ENCODE results near the gene ENTPD1.

ENTPD1 gene

DNA sequence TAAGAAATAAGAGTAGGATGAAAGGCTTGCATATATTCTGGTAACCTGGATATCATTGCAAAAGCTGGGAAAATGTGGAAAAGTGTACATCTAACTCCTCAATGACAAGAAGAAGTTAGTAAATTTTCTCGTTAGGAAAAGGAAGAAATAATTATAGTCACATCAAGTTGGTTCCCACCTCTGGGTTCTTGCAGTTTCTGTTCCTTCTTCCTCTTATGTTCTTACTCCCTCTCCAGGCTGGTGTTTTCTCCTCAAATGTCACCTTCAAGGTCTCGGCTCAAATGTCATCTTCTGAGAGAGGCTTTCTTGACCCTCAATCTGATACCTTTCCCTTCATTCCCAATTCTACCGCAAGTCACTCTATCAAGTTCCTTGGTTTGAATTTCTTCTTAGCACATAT, 64.4 kb downstream of the ENTPD1 start:
- Histone ChIP-seq H3K9me3 (replicated peaks in 1 of 2; ENCODE audit: control insufficient read depth in 2 of 2, insufficient read depth in 1 of 2, low read depth in 1 of 2, low read length in 2 of 2) (peaks cover 2 to 4% of the 10 kb centered on the region in 2 donors), H3K9ac (ENCODE audit: low read depth, low read length, poor library complexity) (no peak overlapping the region), H2BK5ac (ENCODE audit: low read length) (no peak overlapping the region), H3K27me3 (ENCODE audit: control insufficient read depth in 3 of 3, insufficient read depth in 3 of 3, low read depth in 1 of 3, low read length in 3 of 3) (no peaks in the 10 kb centered on the region), H3K79me1 (ENCODE audit: low read depth, low read length) (no peaks in the 10 kb centered on the region), H4K8ac (ENCODE audit: low read depth, low read length) (no peak overlapping the region), H3K18ac (ENCODE audit: low read length) (no peak overlapping the region), H3K14ac (ENCODE audit: low read length) (no peak overlapping the region), H3K27ac (replicated peaks; ENCODE audit: low read length) (no peak overlapping the region), H2BK12ac (ENCODE audit: low read length) (no peak overlapping the region), H2AFZ (ENCODE audit: low read length) (no peak overlapping the region), H3K4me2 (ENCODE audit: insufficient read depth, low read length, poor library complexity, severe bottlenecking) (no peak overlapping the region), H4K91ac (ENCODE audit: low read depth, low read length, poor library complexity) (no peak overlapping the region), H3K4me1 (ENCODE audit: control insufficient read depth in 2 of 2, insufficient read depth in 1 of 2, low read depth in 1 of 2, low read length in 2 of 2) (no peaks in the 10 kb centered on the region), H3K36me3 (replicated peaks in 1 of 2; ENCODE audit: control insufficient read depth in 2 of 2, insufficient read depth in 2 of 2, low read length in 2 of 2) (no peaks in the 10 kb centered on the region), H3K4me3 (ENCODE audit: low read length in 2 of 2) (no peak overlapping the region), H3K4ac (ENCODE audit: low read length) (no peak overlapping the region), H2AK5ac (ENCODE audit: low read depth, low read length) (no peak overlapping the region), H2BK15ac (ENCODE audit: low read length) (no peak overlapping the region), H2BK120ac (ENCODE audit: low read depth, low read length) (no peak overlapping the region), H3K23ac (ENCODE audit: low read depth, low read length, poor library complexity) (no peak overlapping the region)
- no CpG with 5 or more reads among the region's 3 CpGs for WGBS, 2 donors (ENCODE audit: extremely low coverage in 2 of 2, insufficient read length in 2 of 2, insufficient replicate concordance in 1 of 2)
- DNase-seq (ENCODE audit: low spot score) = no peak

DNA sequence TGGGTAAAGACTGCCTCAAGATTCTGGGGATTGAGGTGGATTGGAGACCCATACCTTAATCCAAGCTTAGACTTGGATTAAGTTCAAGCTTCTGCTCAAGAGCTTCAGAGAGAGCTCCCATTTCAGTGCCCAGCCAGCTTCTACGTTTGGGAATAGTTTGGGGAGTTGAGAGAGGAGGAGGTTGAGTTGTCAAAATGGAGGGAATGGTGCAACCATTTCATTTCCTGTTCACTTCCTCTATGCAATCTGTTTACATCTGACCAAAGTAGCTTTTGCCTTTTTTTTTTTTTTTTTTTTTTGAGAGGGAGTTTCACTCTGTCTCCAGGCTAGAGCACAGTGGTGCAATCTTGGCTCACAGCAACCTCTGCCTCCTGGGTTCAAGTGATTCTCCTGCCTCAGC, 65.8 kb downstream of the ENTPD1 start:
- H3K4me3 ChIP-seq (ENCODE audit: low read length in 2 of 2) = no peak overlapping the region
- H3K79me1 ChIP-seq (ENCODE audit: low read depth, low read length) = no peaks in the 10 kb centered on the region
- no peak overlapping the region for H2AK5ac ChIP-seq (ENCODE audit: low read depth, low read length)
- H3K9ac ChIP-seq (ENCODE audit: low read depth, low read length, poor library complexity) = no peak overlapping the region
- no peak overlapping the region for H2BK12ac ChIP-seq (ENCODE audit: low read length)
- H2BK5ac ChIP-seq (ENCODE audit: low read length) = no peak overlapping the region
- no peaks in the 10 kb centered on the region for H3K36me3 ChIP-seq (replicated peaks in 1 of 2; ENCODE audit: control insufficient read depth in 2 of 2, insufficient read depth in 2 of 2, low read length in 2 of 2)
- H2BK15ac ChIP-seq (ENCODE audit: low read length) = no peak overlapping the region
- H4K8ac ChIP-seq (ENCODE audit: low read depth, low read length) = no peak overlapping the region
- no peak for DNase-seq (ENCODE audit: low spot score)
- peaks cover 0 to 2% of the 10 kb centered on the region in 2 donors for H3K9me3 ChIP-seq (replicated peaks in 1 of 2; ENCODE audit: control insufficient read depth in 2 of 2, insufficient read depth in 1 of 2, low read depth in 1 of 2, low read length in 2 of 2)
- H3K18ac ChIP-seq (ENCODE audit: low read length) = no peak overlapping the region
- H3K27me3 ChIP-seq (ENCODE audit: control insufficient read depth in 3 of 3, insufficient read depth in 3 of 3, low read depth in 1 of 3, low read length in 3 of 3) = no peaks in the 10 kb centered on the region
- WGBS, 2 donors (ENCODE audit: extremely low coverage in 2 of 2, insufficient read length in 2 of 2, insufficient replicate concordance in 1 of 2) = no CpG with 5 or more reads among the region's 1 CpG
- no peak overlapping the region for H2AFZ ChIP-seq (ENCODE audit: low read length)
- no peak overlapping the region for H4K91ac ChIP-seq (ENCODE audit: low read depth, low read length, poor library complexity)
- no peak overlapping the region for H2BK120ac ChIP-seq (ENCODE audit: low read depth, low read length)
- no peak overlapping the region for H3K4ac ChIP-seq (ENCODE audit: low read length)
- H3K27ac ChIP-seq (replicated peaks; ENCODE audit: low read length) = no peak overlapping the region
- H3K4me2 ChIP-seq (ENCODE audit: insufficient read depth, low read length, poor library complexity, severe bottlenecking) = no peak overlapping the region
- H3K23ac ChIP-seq (ENCODE audit: low read depth, low read length, poor library complexity) = no peak overlapping the region
- no peaks in the 10 kb centered on the region for H3K4me1 ChIP-seq (ENCODE audit: control insufficient read depth in 2 of 2, insufficient read depth in 1 of 2, low read depth in 1 of 2, low read length in 2 of 2)
- no peak overlapping the region for H3K14ac ChIP-seq (ENCODE audit: low read length)

DNA sequence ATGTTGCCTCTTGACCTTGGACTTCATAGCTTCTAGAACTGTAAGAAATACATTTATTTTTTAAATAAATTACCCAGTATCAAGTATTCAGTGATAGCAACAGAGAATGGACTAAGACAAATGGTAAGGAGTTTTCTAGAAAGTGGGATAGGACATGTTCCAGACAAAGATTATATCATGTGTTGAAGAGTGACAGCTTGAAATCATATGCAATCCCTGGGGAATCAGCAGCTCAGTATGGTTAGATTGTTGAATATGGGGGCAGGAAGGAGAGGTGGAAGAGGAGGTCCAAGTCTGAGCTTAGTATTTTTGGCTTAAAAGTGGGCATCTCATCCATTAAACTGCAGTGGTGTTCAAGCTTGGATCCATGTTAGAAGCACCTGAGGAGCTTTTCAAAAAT, 74.1 kb downstream of the ENTPD1 start:
- no peak overlapping the region for H3K14ac ChIP-seq (ENCODE audit: low read length)
- H3K18ac ChIP-seq (ENCODE audit: low read length) = no peak overlapping the region
- peaks cover 0 to 13% (median 0%) of the 10 kb centered on the region in 3 experiments for H3K27me3 ChIP-seq (ENCODE audit: control insufficient read depth in 3 of 3, insufficient read depth in 3 of 3, low read depth in 1 of 3, low read length in 3 of 3)
- no peak overlapping the region for H2BK15ac ChIP-seq (ENCODE audit: low read length)
- H2BK5ac ChIP-seq (ENCODE audit: low read length) = no peak overlapping the region
- H2BK12ac ChIP-seq (ENCODE audit: low read length) = no peak overlapping the region
- H3K79me1 ChIP-seq (ENCODE audit: low read depth, low read length) = no peaks in the 10 kb centered on the region
- H3K4me2 ChIP-seq (ENCODE audit: insufficient read depth, low read length, poor library complexity, severe bottlenecking) = no peak overlapping the region
- no peak overlapping the region for H2BK120ac ChIP-seq (ENCODE audit: low read depth, low read length)
- no peak overlapping the region for H3K27ac ChIP-seq (replicated peaks; ENCODE audit: low read length)
- peaks cover 0 to 2% of the 10 kb centered on the region in 2 donors for H3K36me3 ChIP-seq (replicated peaks in 1 of 2; ENCODE audit: control insufficient read depth in 2 of 2, insufficient read depth in 2 of 2, low read length in 2 of 2)
- H3K9me3 ChIP-seq (replicated peaks in 1 of 2; ENCODE audit: control insufficient read depth in 2 of 2, insufficient read depth in 1 of 2, low read depth in 1 of 2, low read length in 2 of 2) = no peaks in the 10 kb centered on the region
- no peak overlapping the region for H2AK5ac ChIP-seq (ENCODE audit: low read depth, low read length)
- H4K91ac ChIP-seq (ENCODE audit: low read depth, low read length, poor library complexity) = no peak overlapping the region
- no peak overlapping the region for H3K4me3 ChIP-seq (ENCODE audit: low read length in 2 of 2)
- no peak overlapping the region for H3K23ac ChIP-seq (ENCODE audit: low read depth, low read length, poor library complexity)
- H2AFZ ChIP-seq (ENCODE audit: low read length) = no peak overlapping the region
- no peaks in the 10 kb centered on the region for H3K4me1 ChIP-seq (ENCODE audit: control insufficient read depth in 2 of 2, insufficient read depth in 1 of 2, low read depth in 1 of 2, low read length in 2 of 2)
- no peak for DNase-seq (ENCODE audit: low spot score)
- H3K4ac ChIP-seq (ENCODE audit: low read length) = no peak overlapping the region
- H3K9ac ChIP-seq (ENCODE audit: low read depth, low read length, poor library complexity) = no peak overlapping the region
- no peak overlapping the region for H4K8ac ChIP-seq (ENCODE audit: low read depth, low read length)

DNA sequence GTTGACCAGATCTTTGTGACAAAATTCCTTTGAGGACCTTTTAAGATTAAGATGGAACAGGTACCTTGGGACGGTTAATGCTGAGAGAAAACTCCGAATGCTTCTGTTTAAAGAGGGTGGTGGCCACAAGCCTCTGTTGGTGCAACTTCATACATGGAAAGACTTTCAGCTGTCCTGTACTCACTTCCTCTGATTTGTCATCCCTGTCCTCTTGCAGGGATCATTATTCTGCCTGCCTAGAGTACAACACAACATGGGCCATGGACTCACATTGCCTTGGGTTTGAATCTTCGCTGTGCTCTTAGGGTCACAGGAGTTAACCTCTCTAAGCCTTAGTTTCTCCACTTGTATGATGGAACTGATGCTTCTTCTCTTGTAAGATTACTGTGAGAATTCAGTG, 75.1 kb downstream of the ENTPD1 start:
- H2BK12ac ChIP-seq (ENCODE audit: low read length) = no peak overlapping the region
- H3K27ac ChIP-seq (replicated peaks; ENCODE audit: low read length) = no peak overlapping the region
- H3K14ac ChIP-seq (ENCODE audit: low read length) = no peak overlapping the region
- no peak overlapping the region for H3K4me3 ChIP-seq (ENCODE audit: low read length in 2 of 2)
- H3K9me3 ChIP-seq (replicated peaks in 1 of 2; ENCODE audit: control insufficient read depth in 2 of 2, insufficient read depth in 1 of 2, low read depth in 1 of 2, low read length in 2 of 2) = no peaks in the 10 kb centered on the region
- WGBS, 2 donors (ENCODE audit: extremely low coverage in 2 of 2, insufficient read length in 2 of 2, insufficient replicate concordance in 1 of 2) = no CpG with 5 or more reads among the region's 3 CpGs
- no peaks in the 10 kb centered on the region for H3K79me1 ChIP-seq (ENCODE audit: low read depth, low read length)
- H3K18ac ChIP-seq (ENCODE audit: low read length) = no peak overlapping the region
- peaks cover 0 to 2% of the 10 kb centered on the region in 2 donors for H3K36me3 ChIP-seq (replicated peaks in 1 of 2; ENCODE audit: control insufficient read depth in 2 of 2, insufficient read depth in 2 of 2, low read length in 2 of 2)
- no peak overlapping the region for H3K23ac ChIP-seq (ENCODE audit: low read depth, low read length, poor library complexity)
- no peak overlapping the region for H2AK5ac ChIP-seq (ENCODE audit: low read depth, low read length)
- no peak for DNase-seq (ENCODE audit: low spot score)
- no peak overlapping the region for H4K91ac ChIP-seq (ENCODE audit: low read depth, low read length, poor library complexity)
- H2BK120ac ChIP-seq (ENCODE audit: low read depth, low read length) = no peak overlapping the region
- no peak overlapping the region for H3K4me2 ChIP-seq (ENCODE audit: insufficient read depth, low read length, poor library complexity, severe bottlenecking)
- no peak overlapping the region for H2BK15ac ChIP-seq (ENCODE audit: low read length)
- no peak overlapping the region for H4K8ac ChIP-seq (ENCODE audit: low read depth, low read length)
- H3K9ac ChIP-seq (ENCODE audit: low read depth, low read length, poor library complexity) = no peak overlapping the region
- H2AFZ ChIP-seq (ENCODE audit: low read length) = no peak overlapping the region
- peaks cover 0 to 13% (median 0%) of the 10 kb centered on the region in 3 experiments for H3K27me3 ChIP-seq (ENCODE audit: control insufficient read depth in 3 of 3, insufficient read depth in 3 of 3, low read depth in 1 of 3, low read length in 3 of 3)
- H2BK5ac ChIP-seq (ENCODE audit: low read length) = no peak overlapping the region
- H3K4me1 ChIP-seq (ENCODE audit: control insufficient read depth in 2 of 2, insufficient read depth in 1 of 2, low read depth in 1 of 2, low read length in 2 of 2) = no peaks in the 10 kb centered on the region
- no peak overlapping the region for H3K4ac ChIP-seq (ENCODE audit: low read length)
